ENCODE measurements around the gene ZFC3H1.

DNA sequence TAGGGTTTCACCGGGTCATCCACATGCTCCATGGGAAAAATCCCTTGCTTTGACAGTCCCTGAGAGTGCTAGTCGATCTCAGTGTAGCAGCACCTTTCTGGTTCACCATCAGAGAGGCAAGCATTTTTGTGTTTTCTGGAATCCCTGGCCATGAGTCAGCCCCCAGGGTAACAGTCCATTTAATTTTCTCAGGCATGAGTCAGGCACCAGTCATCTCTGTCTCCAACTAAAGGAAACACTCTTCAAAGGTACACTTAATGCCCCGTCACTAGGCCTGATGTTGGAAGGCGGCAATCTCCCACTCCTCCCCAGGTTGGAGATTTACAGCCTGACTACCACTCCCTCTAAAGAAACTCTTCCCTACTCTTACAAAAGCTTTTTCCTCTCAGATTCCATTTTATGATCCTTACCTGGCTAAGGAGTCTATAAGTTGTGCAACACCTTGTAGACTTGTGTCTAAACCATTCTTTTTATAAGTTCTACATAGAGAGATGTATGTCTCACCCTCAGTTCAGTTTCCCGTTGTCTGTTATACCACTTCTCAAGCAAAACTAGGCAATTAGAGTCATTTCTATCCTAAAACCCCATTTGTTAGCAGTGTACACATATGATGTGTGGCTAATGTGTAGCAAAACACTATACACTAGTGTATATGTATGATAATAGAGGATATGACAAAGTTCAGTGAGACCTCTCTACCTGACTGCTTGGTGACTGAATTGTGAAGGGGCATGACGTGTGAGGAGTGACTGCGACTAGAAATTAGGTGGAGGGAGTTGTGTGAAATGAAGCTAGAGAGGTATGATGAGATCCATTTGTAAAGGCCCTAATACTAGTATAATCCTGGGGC lies 46.9 kb upstream of the ZFC3H1 start:
- TF ChIP-seq POLR2A (IDR thresholded peaks at IDR 0.05; ENCODE audit: low read depth, low read length) (no peak), POLR2AphosphoS5 (IDR thresholded peaks at IDR 0.05; ENCODE audit: low read depth, low read length) (no peak)
